ENCODE data around the gene TSPAN4. TPM values are rescaled to one million over a fixed set of nuclear protein-coding genes. Genes with fewer than 3 reads are reported as not detected.

The TSPAN4 gene
- total and polyA plus RNA-seq, 2 donors (not counting 1 experiment from before 2014, with no cell fraction given) = 2.9 to 7.4 TPM

DNA sequence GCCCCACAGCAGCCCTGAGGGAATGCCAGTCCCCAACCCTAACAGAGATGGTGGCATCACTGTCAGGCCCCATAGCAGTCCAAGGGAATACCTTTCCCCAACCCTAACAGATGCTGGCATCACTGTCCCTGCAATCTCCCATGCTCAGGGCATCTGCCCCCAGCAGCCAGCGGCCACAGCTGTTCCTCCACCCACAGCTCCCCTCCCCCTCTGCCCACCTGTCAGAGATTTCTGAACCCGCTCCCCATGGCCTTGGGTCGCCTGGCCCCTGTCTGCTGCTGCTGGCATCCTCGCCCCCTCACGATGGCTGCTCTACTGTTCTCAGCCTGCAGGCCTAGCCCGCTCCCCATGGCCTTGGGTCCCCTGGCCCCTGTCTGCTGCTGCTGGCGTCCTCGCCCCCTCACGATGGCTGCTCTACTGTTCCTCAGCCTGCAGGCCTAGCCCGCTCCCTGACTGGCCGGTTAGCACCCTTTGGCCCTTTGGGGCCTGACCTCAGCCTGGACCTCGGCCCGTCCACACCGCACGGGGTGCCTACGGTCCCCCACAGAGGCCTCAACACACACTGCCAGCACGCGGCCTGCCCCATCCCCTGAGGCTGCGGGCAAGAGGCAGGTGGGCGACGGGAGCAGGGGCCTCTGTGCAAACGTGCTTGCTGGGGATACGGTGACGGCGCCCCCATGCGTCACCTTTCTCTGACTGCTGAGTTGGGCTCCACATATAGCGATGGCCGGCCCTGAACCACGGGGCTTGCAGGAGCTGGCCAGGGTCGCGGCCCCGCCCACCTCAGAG, 47.2 kb downstream of the TSPAN4 start:
- Histone ChIP-seq H3K9me3 (ENCODE audit: control extremely low read depth in 1 of 3, control insufficient read depth in 2 of 3, insufficient read depth in 1 of 3, low read length in 2 of 3) (no peaks in the 10 kb centered on the region), H3K4me3 (ENCODE audit: control extremely low read depth in 1 of 5, extremely low read depth in 1 of 5, insufficient read depth in 1 of 5, low read depth in 2 of 5, low read length in 4 of 5) (no peak overlapping the region), H3K4me2 (replicated peaks; ENCODE audit: low read depth, low read length, poor library complexity, severe bottlenecking) (no peak overlapping the region), H3K9ac (ENCODE audit: low read length) (no peak overlapping the region), H3K27me3 (replicated peaks in 1 of 4; ENCODE audit: control extremely low read depth in 1 of 4, control insufficient read depth in 3 of 4, insufficient read depth in 4 of 4, low read length in 3 of 4) (no peaks in the 10 kb centered on the region), H3K27ac (ENCODE audit: low read length in 2 of 2) (no peak overlapping the region), H2AFZ (ENCODE audit: insufficient read depth, low read depth, low read length, poor library complexity, severe bottlenecking) (no peak overlapping the region), H3K79me2 (ENCODE audit: control insufficient read depth, insufficient read depth, low read length) (no peaks in the 10 kb centered on the region), H4K20me1 (ENCODE audit: control insufficient read depth, insufficient read depth, low read length, poor library complexity, severe bottlenecking) (no peaks in the 10 kb centered on the region), H3K4me1 (ENCODE audit: control insufficient read depth in 2 of 2, insufficient read depth in 2 of 2, low read length in 2 of 2) (no peaks in the 10 kb centered on the region), H3K36me3 (replicated peaks in 1 of 2; ENCODE audit: control extremely low read depth in 1 of 2, control insufficient read depth in 1 of 2, extremely low read depth in 1 of 2, insufficient read depth in 2 of 2, low read length in 1 of 2) (peaks cover 0 to 11% of the 10 kb centered on the region in 2 experiments)
- 94% methylated on average over 32 of the region's 32 CpGs for WGBS (ENCODE audit: insufficient coverage)
- DNase-seq (no peak), ATAC-seq (ENCODE audit: low read depth) (no peak)
- intact Hi-C loops (cut with micrococcal nuclease) = no loop called here
- TF ChIP-seq, protein P1, sequence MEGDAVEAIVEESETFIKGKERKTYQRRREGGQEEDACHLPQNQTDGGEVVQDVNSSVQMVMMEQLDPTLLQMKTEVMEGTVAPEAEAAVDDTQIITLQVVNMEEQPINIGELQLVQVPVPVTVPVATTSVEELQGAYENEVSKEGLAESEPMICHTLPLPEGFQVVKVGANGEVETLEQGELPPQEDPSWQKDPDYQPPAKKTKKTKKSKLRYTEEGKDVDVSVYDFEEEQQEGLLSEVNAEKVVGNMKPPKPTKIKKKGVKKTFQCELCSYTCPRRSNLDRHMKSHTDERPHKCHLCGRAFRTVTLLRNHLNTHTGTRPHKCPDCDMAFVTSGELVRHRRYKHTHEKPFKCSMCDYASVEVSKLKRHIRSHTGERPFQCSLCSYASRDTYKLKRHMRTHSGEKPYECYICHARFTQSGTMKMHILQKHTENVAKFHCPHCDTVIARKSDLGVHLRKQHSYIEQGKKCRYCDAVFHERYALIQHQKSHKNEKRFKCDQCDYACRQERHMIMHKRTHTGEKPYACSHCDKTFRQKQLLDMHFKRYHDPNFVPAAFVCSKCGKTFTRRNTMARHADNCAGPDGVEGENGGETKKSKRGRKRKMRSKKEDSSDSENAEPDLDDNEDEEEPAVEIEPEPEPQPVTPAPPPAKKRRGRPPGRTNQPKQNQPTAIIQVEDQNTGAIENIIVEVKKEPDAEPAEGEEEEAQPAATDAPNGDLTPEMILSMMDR (IDR thresholded peaks at IDR 0.05) = no peak
- TF ChIP-seq EZH2 (IDR thresholded peaks at IDR 0.05; ENCODE audit: borderline replicate concordance, insufficient read depth, low read depth, low read length, poor library complexity, severe bottlenecking) = no peak
- Mint-ChIP-seq H3K27me3 (no peaks in the 10 kb centered on the region), H3K4me1 (no peaks in the 10 kb centered on the region), H3K4me3 (no peak overlapping the region), H3K27ac (no peak overlapping the region), H3K9me3 (ENCODE audit: insufficient read depth) (no peaks in the 10 kb centered on the region)
- CTCF ChIA-PET = no interaction called here
- POLR2A ChIA-PET = no interaction called here

- no peaks in the 10 kb centered on the region for H3K9me3 Mint-ChIP-seq (ENCODE audit: insufficient read depth)
- no peak for ATAC-seq (ENCODE audit: low read depth)
- H3K27ac Mint-ChIP-seq = no peak overlapping the region
- ChIA-PET POLR2A (no interaction called here), CTCF (no interaction called here)
- H3K4me3 Mint-ChIP-seq = no peak overlapping the region
- WGBS (ENCODE audit: insufficient coverage) = 90% methylated on average over 22 of the region's 27 CpGs
- no peaks in the 10 kb centered on the region for H3K9me3 ChIP-seq (ENCODE audit: control extremely low read depth in 1 of 3, control insufficient read depth in 2 of 3, insufficient read depth in 1 of 3, low read length in 2 of 3)
- intact Hi-C loops (cut with micrococcal nuclease) = no loop called here
- no peak overlapping the region for H3K27ac ChIP-seq (ENCODE audit: low read length in 2 of 2)
- no peak overlapping the region for H3K9ac ChIP-seq (ENCODE audit: low read length)
- TF ChIP-seq, protein P1 (IDR thresholded peaks at IDR 0.05) = no peak
- no peak for TF ChIP-seq EZH2 (IDR thresholded peaks at IDR 0.05; ENCODE audit: borderline replicate concordance, insufficient read depth, low read depth, low read length, poor library complexity, severe bottlenecking)
- no peaks in the 10 kb centered on the region for H4K20me1 ChIP-seq (ENCODE audit: control insufficient read depth, insufficient read depth, low read length, poor library complexity, severe bottlenecking)
- no peak for DNase-seq
- no peaks in the 10 kb centered on the region for H3K27me3 ChIP-seq (replicated peaks in 1 of 4; ENCODE audit: control extremely low read depth in 1 of 4, control insufficient read depth in 3 of 4, insufficient read depth in 4 of 4, low read length in 3 of 4)
- H3K4me1 Mint-ChIP-seq = no peaks in the 10 kb centered on the region
- no peak overlapping the region for H3K4me3 ChIP-seq (ENCODE audit: control extremely low read depth in 1 of 5, extremely low read depth in 1 of 5, insufficient read depth in 1 of 5, low read depth in 2 of 5, low read length in 4 of 5)
- H3K4me1 ChIP-seq (ENCODE audit: control insufficient read depth in 2 of 2, insufficient read depth in 2 of 2, low read length in 2 of 2) = no peaks in the 10 kb centered on the region
- no peak overlapping the region for H2AFZ ChIP-seq (ENCODE audit: insufficient read depth, low read depth, low read length, poor library complexity, severe bottlenecking)
- no peaks in the 10 kb centered on the region for H3K27me3 Mint-ChIP-seq
- H3K4me2 ChIP-seq (replicated peaks; ENCODE audit: low read depth, low read length, poor library complexity, severe bottlenecking) = no peak overlapping the region
- no peaks in the 10 kb centered on the region for H3K79me2 ChIP-seq (ENCODE audit: control insufficient read depth, insufficient read depth, low read length)
- H3K36me3 ChIP-seq (replicated peaks in 1 of 2; ENCODE audit: control extremely low read depth in 1 of 2, control insufficient read depth in 1 of 2, extremely low read depth in 1 of 2, insufficient read depth in 2 of 2, low read length in 1 of 2) = peaks cover 0 to 11% of the 10 kb centered on the region in 2 experiments
Observed at GRCh38 chr11:890794-891540, 48.3 kb downstream of the TSPAN4 start.
